GM12878 (cell line): Measurements from ENCODE around the gene MDFIC2. TPM values are rescaled to one million over a fixed set of nuclear protein-coding genes. Genes with fewer than 3 reads are reported as not detected.

ENCODE experiments used
- ATAC-seq: fragments of 200-7000 bp; cut with Tn5 transposase; 3 replicates; pipeline ENCODE4 v1.9.1; 2020; ENCODE audit warnings: mild to moderate bottlenecking, moderate library complexity
- BruUV-seq: library from RNA; stranded (reverse); fragments of 400-500 nt; replicated peaks from 2 replicates; lab custom pipeline; 2021; lab: Mats Ljungman, UMichigan
- CTCF ChIA-PET: fragments of 300-600 bp; sonication (Branson Sonifier 250); formaldehyde crosslinking; extraction: SDS; loops from one replicate; lab custom pipeline; 2021; ENCODE audit warnings: inconsistent platforms; lab: Yijun Ruan, JAX
- POLR2A ChIA-PET: fragments of 350-600 bp; formaldehyde crosslinking; extraction: SDS; loops from one replicate; lab custom pipeline; 2021; ENCODE audit warnings: inconsistent platforms; lab: Charles Lee
- RAD21 ChIA-PET: fragments of 300-600 bp; sonication (Branson Sonifier 250); formaldehyde crosslinking; loops from one replicate; lab custom pipeline; 2023; ENCODE audit warnings: antibody characterized with exemption; ENCODE audit not compliant: unreplicated experiment; lab: Charles Lee
- SMC1A ChIA-PET: fragments of 300-600 bp; sonication (Branson Sonifier 250); formaldehyde crosslinking; loops from one replicate; lab custom pipeline; 2023; ENCODE audit not compliant: unreplicated experiment, uncharacterized antibody; lab: Charles Lee
- DNase-seq: peaks from one replicate; pipeline ENCODE4 v3.0.0-alpha.2; 2011; ENCODE audit warnings: low read depth, low spot score
- FAIRE-seq: peaks from 3 replicates; lab custom pipeline; 2011; peaks lifted over from hg19 to GRCh38; lab: Jason Lieb, UNC
- H2AFZ ChIP-seq: 2 replicates; pipeline ENCODE4 v1.6.0; 2011; ENCODE audit warnings: low read depth, low read length, control low read depth; ENCODE audit not compliant: control insufficient read depth
- H3K27ac ChIP-seq: 2 replicates; pipeline ENCODE4 v1.5.1; 2011; ENCODE audit warnings: control low read depth; ENCODE audit not compliant: control insufficient read depth, insufficient read depth
- H3K27me3 ChIP-seq, 2 experiments: replicated peaks in 1 of 2; 2 replicates each; pipeline versions ENCODE4 v1.6.0 to v1.6.1; 2011; ENCODE audit warnings: low read length in 1 of 2; ENCODE audit not compliant: control insufficient read depth in 2 of 2, insufficient read depth in 2 of 2
- H3K36me3 ChIP-seq, 2 experiments: 2 replicates each; pipeline ENCODE4 v1.5.1; 2011; ENCODE audit warnings: low read length in 1 of 2; ENCODE audit not compliant: control insufficient read depth in 2 of 2, insufficient read depth in 2 of 2
- H3K4me1 ChIP-seq: 2 replicates; pipeline ENCODE4 v1.6.1; 2011; ENCODE audit warnings: mild to moderate bottlenecking, low read length, moderate library complexity, mixed read lengths; ENCODE audit not compliant: control insufficient read depth, insufficient read depth
- H3K4me2 ChIP-seq: 2 replicates; pipeline ENCODE4 v1.6.0; 2011; ENCODE audit warnings: control low read depth; ENCODE audit not compliant: control insufficient read depth, insufficient read depth
- H3K4me3 ChIP-seq: fragments of 200-600 bp; sonication (generic); 2 replicates; pipeline ENCODE4 v1.5.1; 2016
- H3K79me2 ChIP-seq: 2 replicates; pipeline ENCODE4 v1.6.0; 2011; ENCODE audit warnings: low read length; ENCODE audit not compliant: control insufficient read depth, insufficient read depth
- H3K9ac ChIP-seq: 2 replicates; pipeline ENCODE4 v1.8.0; 2011; ENCODE audit warnings: low read length, control low read depth, mixed read lengths; ENCODE audit not compliant: control insufficient read depth, insufficient read depth
- H3K9me3 ChIP-seq: replicated peaks from 3 replicates; pipeline ENCODE4 v1.5.1; 2011; ENCODE audit warnings: mild to moderate bottlenecking, low read length; ENCODE audit not compliant: control insufficient read depth, insufficient read depth
- H4K20me1 ChIP-seq: 2 replicates; pipeline ENCODE4 v1.6.0; 2011; ENCODE audit not compliant: control insufficient read depth, insufficient read depth
- ATF7 ChIP-seq: fragments of 450-650 bp; IDR thresholded peaks from 2 replicates; pipeline ENCODE4 v1.6.1; 2016; ENCODE audit warnings: low read depth, mild to moderate bottlenecking
- BMI1 ChIP-seq: fragments of 450-650 bp; IDR thresholded peaks from 2 replicates; pipeline ENCODE4 v1.6.1; 2016; ENCODE audit warnings: mild to moderate bottlenecking, moderate library complexity, borderline replicate concordance
- EZH2 ChIP-seq: IDR thresholded peaks from 2 replicates; pipeline ENCODE4 v1.6.1; 2012; ENCODE audit warnings: low read depth, mild to moderate bottlenecking, control low read depth, inconsistent platforms, low read length, borderline replicate concordance; ENCODE audit not compliant: control insufficient read depth
- IKZF2 ChIP-seq, 2 experiments: fragments of 450-650 bp; IDR thresholded peaks; 2 replicates each; pipeline ENCODE4 v1.6.1; 2017; ENCODE audit warnings: mild to moderate bottlenecking in 2 of 2, moderate library complexity in 2 of 2
- IRF4 ChIP-seq: IDR thresholded peaks from 2 replicates; pipeline ENCODE4 v1.6.1; 2011; ENCODE audit warnings: low read depth, low read length
- LARP7 ChIP-seq: fragments of 450-650 bp; IDR thresholded peaks from 2 replicates; pipeline ENCODE4 v1.6.1; 2017; ENCODE audit warnings: mild to moderate bottlenecking
- MXI1 ChIP-seq: fragments of 150-350 bp; IDR thresholded peaks from 2 replicates; pipeline ENCODE4 v1.6.1; 2011; ENCODE audit warnings: low read depth, mild to moderate bottlenecking, inconsistent platforms, low read length, improper control_type of control experiment
- NBN ChIP-seq: fragments of 450-650 bp; IDR thresholded peaks from 2 replicates; pipeline ENCODE4 v1.6.1; 2016
- SUZ12 ChIP-seq: fragments of 200-600 bp; sonication (generic); IDR thresholded peaks from one replicate; pipeline ENCODE4 v1.6.1; 2018; ENCODE audit warnings: antibody characterized with exemption, mild to moderate bottlenecking; ENCODE audit not compliant: unreplicated experiment
- TAF1 ChIP-seq: IDR thresholded peaks from 2 replicates; pipeline ENCODE4 v1.6.1; 2011; ENCODE audit warnings: mild to moderate bottlenecking, low read depth, low read length, borderline replicate concordance
- ZBED1 ChIP-seq: IDR thresholded peaks from 2 replicates; pipeline ENCODE4 v1.6.1; 2016; ENCODE audit warnings: borderline replicate concordance
- ZNF24 ChIP-seq: fragments of 450-650 bp; IDR thresholded peaks from 2 replicates; pipeline ENCODE4 v1.6.1; 2017; ENCODE audit warnings: antibody characterized with exemption, mild to moderate bottlenecking
- WGBS: methylation state at CpG from one replicate; pipeline ENCODE4 v1.1.6; 2016; ENCODE audit warnings: low lambda C conversion rate; ENCODE audit not compliant: insufficient replicate concordance, insufficient coverage; ENCODE audit errors: missing lambda C conversion rate; 5-methylcytosine and 5-hydroxymethylcytosine counted together
- in situ Hi-C: fragments of 300-500 bp; cut with MboI; formaldehyde crosslinking; loops from 9 replicates; pipeline ENCODE4 v1.14.3; 2018; ENCODE audit warnings: mixed read lengths
- intact Hi-C: fragments of 100-400 bp; cut with micrococcal nuclease; formaldehyde crosslinking; loops from one replicate; pipeline ENCODE4 v1.14.2; 2022; ENCODE audit not compliant: unreplicated experiment
- polyA plus RNA-seq, 11 experiments: library from polyadenylated mRNA; depleted of rRNA in 4 of 11; unstranded in 6 of 11; stranded (reverse) in 5 of 11; fragments of >200 nt; fragmentation: Nextera tagmentation in 4 of 11; fragmentation: Illumina TruSeq in 1 of 11; extraction: Ambion mirVana in 4 of 11; extraction: Trizol in 1 of 11; gene quantifications; 1 replicate in 1 of 11; 2 replicates in 10 of 11; pipeline versions ENCODE4 v1.2.1 to v1.2.3, GENCODE V29; 2011 to 2016; ENCODE audit warnings: inconsistent platforms in 2 of 11, missing spikeins in 2 of 11, low read depth in 1 of 11
- total RNA-seq, 4 experiments: library from RNA; depleted of rRNA in 3 of 4; stranded (reverse); fragments of >200 nt in 3 of 4; fragmentation: Illumina TruSeq in 1 of 4; extraction: Trizol in 1 of 4; gene quantifications; 2 replicates each; pipeline versions ENCODE4 v1.2.1 to v1.2.3, GENCODE V29; 2013 to 2021
- TF ChIP-seq, protein P1 (sequence below): fragments of 450-650 bp; IDR thresholded peaks from 2 replicates; pipeline ENCODE4 v1.6.1; 2018; ENCODE audit warnings: borderline replicate concordance, mild to moderate bottlenecking; ENCODE audit not compliant: partially characterized antibody
- TF ChIP-seq, protein P2 (sequence below): IDR thresholded peaks from 2 replicates; pipeline ENCODE4 v1.6.1; 2012; ENCODE audit warnings: low read depth, low read length, improper control_type of control experiment
- TF ChIP-seq, protein P3 (sequence below): fragments of 450-650 bp; IDR thresholded peaks from 2 replicates; pipeline ENCODE4 v1.6.1; 2017; ENCODE audit warnings: antibody characterized with exemption, mild to moderate bottlenecking, moderate library complexity

Gene MDFIC2
- total and polyA plus RNA-seq, 10 of the 15 experiments (the other 5 are each of a cell fraction or from before 2014, with no cell fraction given), result not detected

DNA sequence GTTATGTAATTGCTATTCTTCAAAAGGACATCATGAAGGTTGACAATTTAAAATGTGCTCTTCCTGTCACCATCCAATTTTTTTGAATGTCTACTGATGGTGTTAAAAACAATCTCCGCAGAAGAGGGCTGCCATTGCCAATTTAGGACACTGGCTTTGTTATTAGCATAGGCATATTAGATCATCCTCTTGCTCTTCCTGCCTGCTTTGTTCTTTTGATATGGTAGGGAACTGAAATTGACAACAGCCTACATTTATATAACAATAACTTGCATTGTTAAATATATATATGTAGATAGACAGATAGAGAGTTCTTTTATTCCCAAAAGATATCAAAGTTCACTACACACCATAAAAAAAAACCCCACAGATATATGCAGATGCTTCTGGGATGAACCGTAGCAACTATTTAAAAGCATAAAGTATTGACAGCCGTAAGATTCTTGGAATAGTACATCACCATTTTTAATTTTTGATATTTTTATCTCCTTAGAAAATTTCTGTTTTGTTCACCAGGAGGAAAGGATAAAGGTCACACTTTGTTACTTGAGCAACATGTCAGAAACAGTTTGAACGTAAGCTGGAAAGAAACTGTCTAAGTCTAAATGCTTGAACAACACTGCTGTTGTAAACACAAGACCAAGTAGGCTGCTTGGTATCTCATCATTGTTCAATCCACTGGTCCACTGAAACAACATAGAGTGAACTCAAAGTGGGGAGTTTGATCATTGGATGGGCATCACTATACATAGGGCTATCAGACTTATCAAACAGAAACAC, 66.5 kb downstream of the MDFIC2 start:
- TF ChIP-seq NBN (no peak), ZNF24 (no peak), IKZF2 (IDR thresholded peaks at IDR 0.05) (no peak), ZBED1 (no peak), IRF4 (no peak), BMI1 (no peak), MXI1 (no peak), SUZ12 (no peak), LARP7 (no peak), EZH2 (no peak), ATF7 (no peak), TAF1 (no peak)
- TF ChIP-seq, protein P1, sequence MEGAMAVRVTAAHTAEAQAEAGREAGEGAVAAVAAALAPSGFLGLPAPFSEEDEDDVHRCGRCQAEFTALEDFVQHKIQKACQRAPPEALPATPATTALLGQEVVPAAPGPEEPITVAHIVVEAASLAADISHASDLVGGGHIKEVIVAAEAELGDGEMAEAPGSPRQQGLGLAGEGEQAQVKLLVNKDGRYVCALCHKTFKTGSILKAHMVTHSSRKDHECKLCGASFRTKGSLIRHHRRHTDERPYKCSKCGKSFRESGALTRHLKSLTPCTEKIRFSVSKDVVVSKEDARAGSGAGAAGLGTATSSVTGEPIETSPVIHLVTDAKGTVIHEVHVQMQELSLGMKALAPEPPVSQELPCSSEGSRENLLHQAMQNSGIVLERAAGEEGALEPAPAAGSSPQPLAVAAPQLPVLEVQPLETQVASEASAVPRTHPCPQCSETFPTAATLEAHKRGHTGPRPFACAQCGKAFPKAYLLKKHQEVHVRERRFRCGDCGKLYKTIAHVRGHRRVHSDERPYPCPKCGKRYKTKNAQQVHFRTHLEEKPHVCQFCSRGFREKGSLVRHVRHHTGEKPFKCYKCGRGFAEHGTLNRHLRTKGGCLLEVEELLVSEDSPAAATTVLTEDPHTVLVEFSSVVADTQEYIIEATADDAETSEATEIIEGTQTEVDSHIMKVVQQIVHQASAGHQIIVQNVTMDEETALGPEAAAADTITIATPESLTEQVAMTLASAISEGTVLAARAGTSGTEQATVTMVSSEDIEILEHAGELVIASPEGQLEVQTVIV, result no peak
- TF ChIP-seq, protein P2, sequence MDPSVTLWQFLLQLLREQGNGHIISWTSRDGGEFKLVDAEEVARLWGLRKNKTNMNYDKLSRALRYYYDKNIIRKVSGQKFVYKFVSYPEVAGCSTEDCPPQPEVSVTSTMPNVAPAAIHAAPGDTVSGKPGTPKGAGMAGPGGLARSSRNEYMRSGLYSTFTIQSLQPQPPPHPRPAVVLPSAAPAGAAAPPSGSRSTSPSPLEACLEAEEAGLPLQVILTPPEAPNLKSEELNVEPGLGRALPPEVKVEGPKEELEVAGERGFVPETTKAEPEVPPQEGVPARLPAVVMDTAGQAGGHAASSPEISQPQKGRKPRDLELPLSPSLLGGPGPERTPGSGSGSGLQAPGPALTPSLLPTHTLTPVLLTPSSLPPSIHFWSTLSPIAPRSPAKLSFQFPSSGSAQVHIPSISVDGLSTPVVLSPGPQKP, result no peak
- TF ChIP-seq, protein P3, sequence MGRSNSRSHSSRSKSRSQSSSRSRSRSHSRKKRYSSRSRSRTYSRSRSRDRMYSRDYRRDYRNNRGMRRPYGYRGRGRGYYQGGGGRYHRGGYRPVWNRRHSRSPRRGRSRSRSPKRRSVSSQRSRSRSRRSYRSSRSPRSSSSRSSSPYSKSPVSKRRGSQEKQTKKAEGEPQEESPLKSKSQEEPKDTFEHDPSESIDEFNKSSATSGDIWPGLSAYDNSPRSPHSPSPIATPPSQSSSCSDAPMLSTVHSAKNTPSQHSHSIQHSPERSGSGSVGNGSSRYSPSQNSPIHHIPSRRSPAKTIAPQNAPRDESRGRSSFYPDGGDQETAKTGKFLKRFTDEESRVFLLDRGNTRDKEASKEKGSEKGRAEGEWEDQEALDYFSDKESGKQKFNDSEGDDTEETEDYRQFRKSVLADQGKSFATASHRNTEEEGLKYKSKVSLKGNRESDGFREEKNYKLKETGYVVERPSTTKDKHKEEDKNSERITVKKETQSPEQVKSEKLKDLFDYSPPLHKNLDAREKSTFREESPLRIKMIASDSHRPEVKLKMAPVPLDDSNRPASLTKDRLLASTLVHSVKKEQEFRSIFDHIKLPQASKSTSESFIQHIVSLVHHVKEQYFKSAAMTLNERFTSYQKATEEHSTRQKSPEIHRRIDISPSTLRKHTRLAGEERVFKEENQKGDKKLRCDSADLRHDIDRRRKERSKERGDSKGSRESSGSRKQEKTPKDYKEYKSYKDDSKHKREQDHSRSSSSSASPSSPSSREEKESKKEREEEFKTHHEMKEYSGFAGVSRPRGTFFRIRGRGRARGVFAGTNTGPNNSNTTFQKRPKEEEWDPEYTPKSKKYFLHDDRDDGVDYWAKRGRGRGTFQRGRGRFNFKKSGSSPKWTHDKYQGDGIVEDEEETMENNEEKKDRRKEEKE, result no peak
- Histone ChIP-seq H3K4me3 (no peak overlapping the region), H3K9ac (no peak overlapping the region), H2AFZ (no peak overlapping the region), H3K4me1 (no peaks in the 10 kb centered on the region), H3K27me3 (no peaks in the 10 kb centered on the region), H3K9me3 (no peaks in the 10 kb centered on the region), H3K79me2 (no peaks in the 10 kb centered on the region), H4K20me1 (no peaks in the 10 kb centered on the region), H3K36me3 (no peaks in the 10 kb centered on the region), H3K4me2 (no peak overlapping the region), H3K27ac (no peak overlapping the region)
- intact Hi-C loops (no loop called here), in situ Hi-C loops (no loop called here)
- BruUV-seq, result no TSS peak
- POLR2A ChIA-PET, result no interaction called here
- CTCF ChIA-PET, result no interaction called here
- WGBS, result 29% methylated on average over 4 of the region's 4 CpGs
- DNase-seq (no peak), FAIRE-seq (no peak), ATAC-seq (no peak)
- RAD21 ChIA-PET, result no interaction called here
- SMC1A ChIA-PET, result no interaction called here
